ENCODE data around the gene THSD4. TPM values are rescaled to one million over a fixed set of nuclear protein-coding genes. Genes with fewer than 3 reads are reported as not detected.

Gene THSD4
- total RNA-seq, 5 donors from 2014 or later (not counting 1 experiment from before 2014, with no cell fraction given), result 0.03 to 0.23 (median 0.18) TPM; not detected in 2

DNA sequence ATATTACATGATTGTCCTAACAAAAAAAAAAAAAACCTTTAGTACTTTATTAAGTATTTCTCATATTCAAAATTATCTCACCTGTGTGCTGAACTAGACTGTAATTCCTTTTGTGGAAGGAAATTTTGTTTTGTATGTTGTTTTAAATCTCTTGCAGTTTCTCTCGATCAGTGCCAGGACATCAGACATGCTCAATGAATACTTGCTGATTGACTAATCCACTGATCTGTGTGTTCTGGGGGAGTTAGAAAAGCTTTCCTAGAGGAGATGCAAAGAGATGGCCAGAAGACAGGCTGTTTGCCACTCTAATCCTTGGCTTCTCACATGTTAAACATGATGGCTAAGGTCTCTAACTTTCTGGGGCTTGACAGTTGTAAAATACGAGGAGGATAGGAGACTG is 461.8 kb downstream of the THSD4 start:
- Mint-ChIP-seq H3K27ac (no peak overlapping the region), H3K36me3 (no peaks in the 10 kb centered on the region), H3K9me3 (no peaks in the 10 kb centered on the region), H3K4me1 (no peaks in the 10 kb centered on the region), H3K27me3 (peaks cover 11 to 23% of the 10 kb centered on the region in 2 donors), H3K4me3 (no peak overlapping the region)
- POLR2A ChIA-PET, result no interaction called here
- Histone ChIP-seq H3K9me3 (no peaks in the 10 kb centered on the region), H3K4me3 (ENCODE audit: control insufficient read depth in 1 of 2, extremely low read depth in 1 of 2, low read length in 1 of 2) (no peak overlapping the region), H3K36me3 (ENCODE audit: control insufficient read depth in 2 of 2, extremely low read depth in 1 of 2, insufficient read depth in 1 of 2, low read length in 1 of 2) (no peaks in the 10 kb centered on the region), H3K4me1 (ENCODE audit: control insufficient read depth in 1 of 2, extremely low read depth in 1 of 2, insufficient read depth in 2 of 2, low read length in 2 of 2) (no peaks in the 10 kb centered on the region), H3K27me3 (replicated peaks in 1 of 2; ENCODE audit: control insufficient read depth in 2 of 2, extremely low read depth in 1 of 2, insufficient read depth in 2 of 2, low read length in 1 of 2) (no peaks in the 10 kb centered on the region), H3K27ac (ENCODE audit: low read length) (no peak overlapping the region)
- WGBS (ENCODE audit: insufficient coverage), result 80% methylated on average over 1 of the region's 2 CpGs
- no peak for ATAC-seq (replicated peaks in 1 of 4)
- CTCF ChIA-PET, result no interaction called here
- DNase-seq, result no peak

DNA sequence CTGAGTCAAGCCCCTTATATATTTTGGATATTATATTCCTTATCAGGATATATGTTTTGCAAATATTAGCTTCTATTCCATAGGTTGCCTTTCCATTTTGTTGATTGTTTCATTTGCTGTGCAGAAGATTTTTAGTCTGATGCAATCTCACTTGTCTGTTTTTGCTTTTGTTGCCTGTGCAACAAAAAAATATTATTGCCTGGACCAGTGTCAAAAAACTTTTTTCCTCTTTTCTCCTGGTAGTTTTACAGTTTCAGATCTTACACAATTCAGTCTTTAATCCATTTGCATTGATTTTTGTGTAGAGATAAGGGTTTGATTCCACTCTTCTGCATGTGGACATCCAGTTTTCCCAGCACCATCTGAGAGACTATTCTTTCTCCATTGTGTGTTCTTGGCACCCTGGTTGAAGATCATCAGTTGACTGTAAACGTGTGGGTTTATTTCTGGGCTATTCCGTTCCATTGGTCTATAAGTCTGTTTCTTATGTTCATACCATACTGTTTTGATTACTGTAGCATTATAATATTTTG is 466.2 kb downstream of the THSD4 start:
- no peak for DNase-seq
- no peaks in the 10 kb centered on the region for H3K36me3 ChIP-seq (ENCODE audit: control insufficient read depth in 2 of 2, extremely low read depth in 1 of 2, insufficient read depth in 1 of 2, low read length in 1 of 2)
- Mint-ChIP-seq H3K4me3 (no peak overlapping the region), H3K36me3 (peaks cover 6% of the 10 kb centered on the region), H3K27me3 (peaks cover 14 to 30% of the 10 kb centered on the region in 2 donors), H3K27ac (no peak overlapping the region), H3K9me3 (peaks cover 14 to 22% (median 22%) of the 10 kb centered on the region in 3 donors), H3K4me1 (no peaks in the 10 kb centered on the region)
- H3K4me1 ChIP-seq (ENCODE audit: control insufficient read depth in 1 of 2, extremely low read depth in 1 of 2, insufficient read depth in 2 of 2, low read length in 2 of 2), result no peaks in the 10 kb centered on the region
- ChIA-PET CTCF (no interaction called here), POLR2A (no interaction called here)
- peaks cover 4% of the 10 kb centered on the region for H3K9me3 ChIP-seq
- H3K4me3 ChIP-seq (ENCODE audit: control insufficient read depth in 1 of 2, extremely low read depth in 1 of 2, low read length in 1 of 2), result no peak overlapping the region
- no CpG with 5 or more reads among the region's 2 CpGs for WGBS (ENCODE audit: insufficient coverage)
- no peak overlapping the region for H3K27ac ChIP-seq (ENCODE audit: low read length)
- H3K27me3 ChIP-seq (replicated peaks in 1 of 2; ENCODE audit: control insufficient read depth in 2 of 2, extremely low read depth in 1 of 2, insufficient read depth in 2 of 2, low read length in 1 of 2), result no peaks in the 10 kb centered on the region
- no peak for ATAC-seq (replicated peaks in 1 of 4)

DNA sequence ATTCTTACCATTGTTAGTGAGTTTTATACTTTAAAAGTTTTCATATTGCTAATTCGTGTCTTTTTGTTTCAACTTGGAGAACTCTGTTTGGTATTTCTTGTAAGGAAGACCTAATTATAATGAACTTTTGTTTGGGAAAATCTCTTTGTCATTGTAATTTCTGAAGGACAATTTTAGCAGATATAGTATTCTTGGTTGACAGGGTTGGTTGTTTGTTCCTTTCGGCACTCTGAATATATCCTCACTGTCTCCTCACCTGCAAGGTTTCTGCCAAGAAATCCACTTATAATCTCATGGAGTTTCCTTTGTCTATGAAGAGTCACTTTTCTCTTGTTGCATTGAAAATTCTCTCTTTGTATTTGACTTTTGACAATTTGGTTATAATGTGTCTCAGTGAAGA is 469.9 kb downstream of the THSD4 start:
- Histone ChIP-seq H3K4me1 (ENCODE audit: control insufficient read depth in 1 of 2, extremely low read depth in 1 of 2, insufficient read depth in 2 of 2, low read length in 2 of 2) (no peaks in the 10 kb centered on the region), H3K27ac (ENCODE audit: low read length) (no peak overlapping the region), H3K36me3 (ENCODE audit: control insufficient read depth in 2 of 2, extremely low read depth in 1 of 2, insufficient read depth in 1 of 2, low read length in 1 of 2) (no peaks in the 10 kb centered on the region), H3K9me3 (peaks cover 4% of the 10 kb centered on the region), H3K27me3 (replicated peaks in 1 of 2; ENCODE audit: control insufficient read depth in 2 of 2, extremely low read depth in 1 of 2, insufficient read depth in 2 of 2, low read length in 1 of 2) (peaks cover 0 to 5% of the 10 kb centered on the region in 2 experiments), H3K4me3 (ENCODE audit: control insufficient read depth in 1 of 2, extremely low read depth in 1 of 2, low read length in 1 of 2) (no peak overlapping the region)
- ChIA-PET CTCF (no interaction called here), POLR2A (no interaction called here)
- Mint-ChIP-seq H3K4me3 (no peak overlapping the region), H3K9me3 (peaks cover 14 to 27% (median 22%) of the 10 kb centered on the region in 3 donors), H3K4me1 (no peaks in the 10 kb centered on the region), H3K27me3 (peaks cover 16 to 38% of the 10 kb centered on the region in 2 donors), H3K36me3 (peaks cover 6% of the 10 kb centered on the region), H3K27ac (no peak overlapping the region)
- no peak for ATAC-seq (replicated peaks in 1 of 4)
- DNase-seq, result no peak
- WGBS (ENCODE audit: insufficient coverage), result no CpG with 5 or more reads among the region's 2 CpGs

- Mint-ChIP-seq H3K27me3 (peaks cover 16 to 33% of the 10 kb centered on the region in 2 donors), H3K4me1 (no peaks in the 10 kb centered on the region), H3K9me3 (peaks cover 14 to 27% (median 22%) of the 10 kb centered on the region in 3 donors), H3K27ac (no peak overlapping the region), H3K4me3 (no peak overlapping the region), H3K36me3 (peaks cover 6% of the 10 kb centered on the region)
- whole genome bisulfite sequencing (ENCODE audit: insufficient coverage), result 79% methylated on average over 2 of the region's 2 CpGs
- Histone ChIP-seq H3K27me3 (replicated peaks in 1 of 2; ENCODE audit: control insufficient read depth in 2 of 2, extremely low read depth in 1 of 2, insufficient read depth in 2 of 2, low read length in 1 of 2) (peaks cover 0 to 5% of the 10 kb centered on the region in 2 experiments), H3K36me3 (ENCODE audit: control insufficient read depth in 2 of 2, extremely low read depth in 1 of 2, insufficient read depth in 1 of 2, low read length in 1 of 2) (no peaks in the 10 kb centered on the region), H3K4me1 (ENCODE audit: control insufficient read depth in 1 of 2, extremely low read depth in 1 of 2, insufficient read depth in 2 of 2, low read length in 2 of 2) (no peaks in the 10 kb centered on the region), H3K9me3 (peaks cover 4% of the 10 kb centered on the region), H3K27ac (ENCODE audit: low read length) (no peak overlapping the region), H3K4me3 (ENCODE audit: control insufficient read depth in 1 of 2, extremely low read depth in 1 of 2, low read length in 1 of 2) (no peak overlapping the region)
- ATAC-seq (replicated peaks in 1 of 4), result no peak
- ChIA-PET CTCF (no interaction called here), POLR2A (no interaction called here)
- no peak for DNase-seq
These were observed 471.2 kb downstream of the THSD4 start for GRCh38 chr15:71586463-71586862.

DNA sequence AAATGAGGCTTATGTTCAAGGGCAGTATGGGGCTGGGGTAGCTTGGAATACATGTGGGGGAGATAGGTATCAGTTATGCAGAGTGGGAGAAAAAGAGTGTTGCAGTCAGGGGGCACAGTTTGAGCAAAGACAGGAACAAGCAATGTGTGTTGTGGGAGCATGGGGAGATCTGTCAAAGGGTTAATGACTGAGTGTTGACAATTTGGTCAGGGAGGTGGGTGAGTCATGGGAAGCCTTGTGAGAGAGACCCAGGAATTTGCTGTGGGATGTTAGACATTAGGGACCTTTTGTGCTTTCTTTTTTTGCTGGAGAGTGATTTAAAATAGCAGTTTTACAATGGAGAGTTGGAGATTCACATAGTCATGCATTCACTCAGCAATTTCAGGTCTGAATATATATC is 473.5 kb downstream of the THSD4 start:
- no peak overlapping the region for H3K4me3 Mint-ChIP-seq
- peaks cover 6% of the 10 kb centered on the region for H3K36me3 Mint-ChIP-seq
- H3K27ac Mint-ChIP-seq, result no peak overlapping the region
- Histone ChIP-seq H3K9me3 (peaks cover 4% of the 10 kb centered on the region), H3K4me3 (ENCODE audit: control insufficient read depth in 1 of 2, extremely low read depth in 1 of 2, low read length in 1 of 2) (no peak overlapping the region), H3K27me3 (replicated peaks in 1 of 2; ENCODE audit: control insufficient read depth in 2 of 2, extremely low read depth in 1 of 2, insufficient read depth in 2 of 2, low read length in 1 of 2) (peaks cover 0 to 8% of the 10 kb centered on the region in 2 experiments), H3K27ac (ENCODE audit: low read length) (no peak overlapping the region), H3K4me1 (ENCODE audit: control insufficient read depth in 1 of 2, extremely low read depth in 1 of 2, insufficient read depth in 2 of 2, low read length in 2 of 2) (no peaks in the 10 kb centered on the region), H3K36me3 (ENCODE audit: control insufficient read depth in 2 of 2, extremely low read depth in 1 of 2, insufficient read depth in 1 of 2, low read length in 1 of 2) (no peaks in the 10 kb centered on the region)
- H3K4me1 Mint-ChIP-seq, result no peaks in the 10 kb centered on the region
- POLR2A ChIA-PET, result no interaction called here
- CTCF ChIA-PET, result interaction anchor here in 1 of 2 donors (0.6 kb wide), 1 partner anchor 9 kb away, joined by 3 read pairs; no protein-coding TSS in a partner anchor
- H3K27me3 Mint-ChIP-seq, result peaks cover 9 to 35% of the 10 kb centered on the region in 2 donors
- ATAC-seq (replicated peaks in 1 of 4), result no peak
- H3K9me3 Mint-ChIP-seq, result peaks cover 14 to 19% (median 19%) of the 10 kb centered on the region in 3 donors
- no peak for DNase-seq

GRCh38 chr15:71591057-71591456 is 475.8 kb downstream of the THSD4 start:
- Mint-ChIP-seq H3K4me1 (no peaks in the 10 kb centered on the region), H3K27me3 (peaks cover 6 to 24% of the 10 kb centered on the region in 2 donors), H3K27ac (no peak overlapping the region), H3K4me3 (no peak overlapping the region), H3K9me3 (peaks cover 4 to 9% (median 4%) of the 10 kb centered on the region in 3 donors), H3K36me3 (no peaks in the 10 kb centered on the region)
- ATAC-seq (replicated peaks in 1 of 4) (no peak), DNase-seq (no peak)
- H3K27me3 ChIP-seq (replicated peaks in 1 of 2; ENCODE audit: control insufficient read depth in 2 of 2, extremely low read depth in 1 of 2, insufficient read depth in 2 of 2, low read length in 1 of 2), result peaks cover 0 to 8% of the 10 kb centered on the region in 2 experiments
- H3K4me1 ChIP-seq (ENCODE audit: control insufficient read depth in 1 of 2, extremely low read depth in 1 of 2, insufficient read depth in 2 of 2, low read length in 2 of 2), result no peaks in the 10 kb centered on the region
- no peaks in the 10 kb centered on the region for H3K36me3 ChIP-seq (ENCODE audit: control insufficient read depth in 2 of 2, extremely low read depth in 1 of 2, insufficient read depth in 1 of 2, low read length in 1 of 2)
- ChIA-PET CTCF (no interaction called here), POLR2A (no interaction called here)
- WGBS (ENCODE audit: insufficient coverage), result no CpG with 5 or more reads among the region's 3 CpGs
- no peaks in the 10 kb centered on the region for H3K9me3 ChIP-seq
- no peak overlapping the region for H3K4me3 ChIP-seq (ENCODE audit: control insufficient read depth in 1 of 2, extremely low read depth in 1 of 2, low read length in 1 of 2)
- no peak overlapping the region for H3K27ac ChIP-seq (ENCODE audit: low read length)

DNA sequence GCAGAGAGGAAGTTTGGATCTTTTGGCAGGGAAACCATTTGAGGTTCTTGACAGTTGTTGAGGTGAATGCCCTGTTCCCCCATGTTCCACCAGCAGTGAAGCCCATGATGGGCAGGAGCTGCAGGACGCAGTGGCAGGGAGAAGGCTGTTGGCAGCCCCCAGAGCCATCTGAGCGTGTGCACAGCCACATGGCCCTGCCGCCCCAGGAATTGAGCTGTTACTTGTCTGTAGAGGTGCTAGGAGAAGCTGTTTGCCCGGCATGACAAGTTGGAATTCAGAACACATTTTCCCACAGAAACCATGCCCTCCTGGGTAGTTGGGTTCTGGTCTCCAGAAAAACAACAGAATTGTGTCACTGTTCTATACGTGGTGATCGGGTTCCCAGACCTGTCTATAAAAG is 476.9 kb downstream of the THSD4 start:
- Mint-ChIP-seq H3K27me3 (peaks cover 5 to 30% of the 10 kb centered on the region in 2 donors), H3K36me3 (no peaks in the 10 kb centered on the region), H3K9me3 (peaks cover 0 to 4% (median 0%) of the 10 kb centered on the region in 3 donors), H3K4me3 (no peak overlapping the region), H3K4me1 (no peaks in the 10 kb centered on the region), H3K27ac (no peak overlapping the region)
- DNase-seq (no peak), ATAC-seq (replicated peaks in 1 of 4) (no peak)
- Histone ChIP-seq H3K27me3 (replicated peaks in 1 of 2; ENCODE audit: control insufficient read depth in 2 of 2, extremely low read depth in 1 of 2, insufficient read depth in 2 of 2, low read length in 1 of 2) (peaks cover 0 to 8% of the 10 kb centered on the region in 2 experiments), H3K36me3 (ENCODE audit: control insufficient read depth in 2 of 2, extremely low read depth in 1 of 2, insufficient read depth in 1 of 2, low read length in 1 of 2) (no peaks in the 10 kb centered on the region), H3K4me1 (ENCODE audit: control insufficient read depth in 1 of 2, extremely low read depth in 1 of 2, insufficient read depth in 2 of 2, low read length in 2 of 2) (no peaks in the 10 kb centered on the region), H3K4me3 (ENCODE audit: control insufficient read depth in 1 of 2, extremely low read depth in 1 of 2, low read length in 1 of 2) (no peak overlapping the region), H3K9me3 (no peaks in the 10 kb centered on the region), H3K27ac (ENCODE audit: low read length) (no peak overlapping the region)
- WGBS (ENCODE audit: insufficient coverage), result 100% methylated on average over 1 of the region's 6 CpGs
- POLR2A ChIA-PET, result no interaction called here
- CTCF ChIA-PET, result no interaction called here

Measured in T-cell (primary cell).